ENCODE data around the gene CNTNAP2. TPM values are rescaled to one million over a fixed set of nuclear protein-coding genes. Genes with fewer than 3 reads are reported as not detected.

Gene CNTNAP2
- total RNA-seq, 1 experiment from 2014 or later = 64.5 TPM

GRCh38 chr7:147567043-147567442, 1450.4 kb downstream of the CNTNAP2 start:
- no peaks in the 10 kb centered on the region for H3K27me3 Mint-ChIP-seq (ENCODE audit: low read depth)
- no peak overlapping the region for H3K14ac ChIP-seq (ENCODE audit: insufficient read depth, low read length)
- no peak overlapping the region for H3K23ac ChIP-seq (ENCODE audit: insufficient read length, low read depth, low read length)
- peaks cover 15 to 18% of the 10 kb centered on the region in 2 experiments for H3K4me1 Mint-ChIP-seq
- no peak overlapping the region for H3K27ac Mint-ChIP-seq
- no peak overlapping the region for H4K5ac ChIP-seq (ENCODE audit: insufficient read length, low read depth, low read length)
- no peak overlapping the region for H3K56ac ChIP-seq (ENCODE audit: insufficient read length, low read depth, low read length)
- no peaks in the 10 kb centered on the region for H3K4me1 ChIP-seq (ENCODE audit: insufficient read depth, low read length)
- no peaks in the 10 kb centered on the region for H3K23me2 ChIP-seq (ENCODE audit: insufficient read length, low read depth, low read length, poor library complexity, severe bottlenecking)
- H4K91ac ChIP-seq (ENCODE audit: insufficient read length, low read depth, low read length) = no peak overlapping the region
- H3K27ac ChIP-seq (ENCODE audit: insufficient read length, low read depth, low read length) = no peak overlapping the region
- no peak for TF ChIP-seq CTCF (conservative IDR thresholded peaks at IDR 0.05)
- no peak overlapping the region for H2AK5ac ChIP-seq (ENCODE audit: insufficient read length, low read length)
- no peak overlapping the region for H2BK120ac ChIP-seq (ENCODE audit: low read depth, low read length, poor library complexity, severe bottlenecking)
- no peak overlapping the region for H2BK5ac ChIP-seq (ENCODE audit: insufficient read length, low read length)
- no peaks in the 10 kb centered on the region for H3K79me2 ChIP-seq (ENCODE audit: insufficient read depth, low read length)
- DNase-seq = no peak
- no peaks in the 10 kb centered on the region for H3K9me3 ChIP-seq (ENCODE audit: control insufficient read depth, low read depth, low read length)
- no peaks in the 10 kb centered on the region for H3K27me3 ChIP-seq (ENCODE audit: insufficient read depth, low read length)
- H4K8ac ChIP-seq (replicated peaks; ENCODE audit: insufficient read length, low read depth, low read length) = no peak overlapping the region
- no peaks in the 10 kb centered on the region for H3K79me1 ChIP-seq (ENCODE audit: insufficient read depth, low read depth, low read length, poor library complexity, severe bottlenecking)
- no peak overlapping the region for H3K4me3 Mint-ChIP-seq
- H3K18ac ChIP-seq (ENCODE audit: insufficient read length, low read depth, low read length) = no peak overlapping the region
- peaks cover 0 to 5% of the 10 kb centered on the region in 2 experiments; a peak in 3 of 5 replicates for H3K9me3 Mint-ChIP-seq
- H3K4me2 ChIP-seq (ENCODE audit: insufficient read depth, insufficient read length, low read length) = no peak overlapping the region
- no peak overlapping the region for H2BK20ac ChIP-seq (ENCODE audit: low read depth, low read length, poor library complexity, severe bottlenecking)
- no CpG with 5 or more reads among the region's 3 CpGs for WGBS (ENCODE audit: extremely low coverage, insufficient read length, low lambda C conversion rate)
- H3T11ph ChIP-seq (ENCODE audit: low read length) = no peak overlapping the region
- H2BK12ac ChIP-seq (ENCODE audit: insufficient read length, low read depth, low read length) = no peak overlapping the region
- no peak overlapping the region for H3K9ac ChIP-seq (ENCODE audit: extremely low read depth, insufficient read length, low read length)
- H3K36me3 Mint-ChIP-seq (ENCODE audit: insufficient read depth in 1 of 3, low read depth in 3 of 3) = peaks cover 0 to 2% (median 0%) of the 10 kb centered on the region in 3 experiments; a peak in 2 of 7 replicates
- no peak overlapping the region for H2BK15ac ChIP-seq (ENCODE audit: low read depth, low read length)
- H3K4ac ChIP-seq (ENCODE audit: low read depth, low read length) = no peak overlapping the region
- H2AFZ ChIP-seq (ENCODE audit: low read length) = no peak overlapping the region
- no peaks in the 10 kb centered on the region for H4K20me1 ChIP-seq (ENCODE audit: control insufficient read depth, insufficient read depth, insufficient read length)
